ENCODE measurements around the gene GRID2.

- TF ChIP-seq CTCF (IDR thresholded peaks at IDR 0.05) (no peak), POLR2AphosphoS5 (IDR thresholded peaks at IDR 0.05) (no peak)
Observed at GRCh38 chr4:93648258-93648657, 1344.5 kb downstream of the GRID2 start.

All from breast epithelium (tissue), 3 donors.